ENCODE results near the gene TSC2. TPM values are rescaled to one million over a fixed set of nuclear protein-coding genes. Genes with fewer than 3 reads are reported as not detected.
A peak's percentile ranks its signal among the peaks of the same experiment; 100 is the strongest.

TSC2 gene
- total RNA-seq, 2 donors from 2014 or later: 73.9 to 152 TPM

DNA sequence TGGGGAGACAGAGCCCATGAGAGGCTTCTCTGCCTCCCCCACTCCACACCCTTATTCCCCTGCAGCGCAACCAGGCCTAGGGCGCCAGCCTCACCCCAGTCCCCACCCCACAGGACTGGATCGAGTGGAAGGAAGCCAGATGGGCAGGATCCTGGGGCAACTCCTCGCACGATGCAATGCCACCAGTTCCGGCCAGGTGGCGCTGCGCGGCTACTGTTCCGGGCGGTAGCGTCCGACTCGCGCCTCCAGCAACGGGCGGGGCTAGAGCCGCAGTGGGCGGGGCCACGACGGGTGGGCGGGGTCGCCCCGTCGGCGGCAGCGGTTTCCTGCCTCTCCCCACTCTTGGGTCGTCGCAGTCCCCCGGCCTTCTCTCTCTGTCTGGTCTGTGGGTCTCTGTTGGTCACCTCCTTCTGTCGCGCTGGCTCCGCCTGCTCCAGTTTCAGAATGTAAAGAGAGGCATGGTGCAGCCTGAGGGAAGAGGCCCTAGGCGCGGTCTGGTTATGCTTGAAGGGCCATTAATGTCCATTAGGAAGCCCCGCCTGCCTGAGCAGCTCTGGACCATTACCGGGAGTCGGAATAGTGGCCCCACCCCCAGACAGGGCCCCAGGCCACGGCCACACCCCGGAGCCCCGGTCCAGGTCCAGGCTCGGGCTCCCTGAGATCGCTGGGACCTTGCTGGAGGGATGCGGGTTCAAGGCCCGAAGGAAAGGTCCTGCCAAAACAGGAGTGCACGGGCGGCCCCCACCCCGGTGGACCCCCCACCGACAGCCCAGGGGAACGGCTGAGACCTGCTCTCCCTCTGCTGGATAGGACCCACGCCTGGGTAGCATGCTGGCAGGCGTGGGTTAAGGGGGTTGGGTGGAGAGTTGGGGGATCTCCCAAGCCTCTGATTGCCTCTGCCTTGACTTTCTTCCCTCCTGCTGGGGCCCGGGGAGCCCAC, 24.4 kb upstream of the TSC2 start:
- peak in 2 of 3 donors; percentile 24 to 29 for TF ChIP-seq POLR2A (IDR thresholded peaks at IDR 0.05)
- TF ChIP-seq, protein P1, sequence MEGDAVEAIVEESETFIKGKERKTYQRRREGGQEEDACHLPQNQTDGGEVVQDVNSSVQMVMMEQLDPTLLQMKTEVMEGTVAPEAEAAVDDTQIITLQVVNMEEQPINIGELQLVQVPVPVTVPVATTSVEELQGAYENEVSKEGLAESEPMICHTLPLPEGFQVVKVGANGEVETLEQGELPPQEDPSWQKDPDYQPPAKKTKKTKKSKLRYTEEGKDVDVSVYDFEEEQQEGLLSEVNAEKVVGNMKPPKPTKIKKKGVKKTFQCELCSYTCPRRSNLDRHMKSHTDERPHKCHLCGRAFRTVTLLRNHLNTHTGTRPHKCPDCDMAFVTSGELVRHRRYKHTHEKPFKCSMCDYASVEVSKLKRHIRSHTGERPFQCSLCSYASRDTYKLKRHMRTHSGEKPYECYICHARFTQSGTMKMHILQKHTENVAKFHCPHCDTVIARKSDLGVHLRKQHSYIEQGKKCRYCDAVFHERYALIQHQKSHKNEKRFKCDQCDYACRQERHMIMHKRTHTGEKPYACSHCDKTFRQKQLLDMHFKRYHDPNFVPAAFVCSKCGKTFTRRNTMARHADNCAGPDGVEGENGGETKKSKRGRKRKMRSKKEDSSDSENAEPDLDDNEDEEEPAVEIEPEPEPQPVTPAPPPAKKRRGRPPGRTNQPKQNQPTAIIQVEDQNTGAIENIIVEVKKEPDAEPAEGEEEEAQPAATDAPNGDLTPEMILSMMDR (IDR thresholded peaks at IDR 0.05): peak; percentile 97 to 99 (median 99)
- 5 to 16% methylated on average over 16 to 53 of the region's 53 CpGs for WGBS, 2 donors
- Histone ChIP-seq H3K4me1 (peaks cover 51% of the 10 kb centered on the region), H3K9me3 (no peaks in the 10 kb centered on the region), H3K36me3 (replicated peaks in 1 of 2; ENCODE audit: insufficient read depth in 1 of 2, low read depth in 2 of 2) (no peaks in the 10 kb centered on the region), H3K4me3 (no peak overlapping the region), H3K27ac (peak overlapping the region in 2 of 4 donors; percentile 55 to 58), H3K27me3 (peaks cover 0 to 10% of the 10 kb centered on the region in 2 donors)
- DNase-seq (peak; percentile 93 to 96 (median 95)), ATAC-seq (peak; percentile 91)
- intact Hi-C loops (cut with DNase I): loop anchor here (10.0 kb wide), 1 partner anchor 61 kb away; no protein-coding TSS in a partner anchor

DNA sequence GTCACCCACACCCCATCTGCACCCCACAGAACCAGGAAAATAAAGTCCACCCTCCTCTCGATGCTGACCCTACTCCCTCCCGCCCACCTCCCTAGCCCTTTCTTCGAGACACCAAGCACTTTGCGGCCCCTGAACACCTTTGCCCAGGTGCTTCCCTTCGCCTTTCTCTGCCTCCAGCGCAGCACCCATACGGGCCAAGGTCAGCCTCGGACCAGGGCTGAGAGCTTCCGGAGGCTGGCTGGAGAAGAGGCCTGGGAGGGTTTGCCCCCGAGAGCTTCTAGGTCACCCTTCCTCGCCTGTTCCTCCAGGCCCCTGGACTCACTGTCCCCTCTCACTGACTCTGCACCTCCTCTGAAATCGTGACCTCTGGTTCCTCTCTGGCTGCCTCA, 23.8 kb upstream of the TSC2 start:
- peaks cover 51% of the 10 kb centered on the region for H3K4me1 ChIP-seq

DNA sequence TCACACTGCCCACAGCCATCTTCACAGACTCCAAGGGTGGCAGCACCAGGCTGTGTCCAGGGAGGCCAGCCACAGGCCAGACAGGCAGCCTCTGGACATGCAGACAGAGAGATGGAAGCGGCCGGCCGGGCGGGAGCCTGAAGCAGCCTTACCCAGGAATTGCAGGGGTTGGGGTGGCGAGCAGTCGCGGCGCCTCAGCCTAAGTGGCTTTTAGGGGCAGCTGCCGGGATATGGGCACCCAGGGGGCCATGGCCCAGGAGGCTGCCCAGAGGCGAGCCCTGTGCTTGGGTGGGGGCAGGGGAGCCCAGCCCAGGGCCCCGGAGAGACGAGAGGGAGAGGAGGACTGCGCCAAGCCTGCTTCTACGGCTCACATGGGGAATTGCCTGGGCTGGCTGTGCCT, 22.5 kb upstream of the TSC2 start:
- H3K27me3 ChIP-seq: peaks cover 0 to 5% of the 10 kb centered on the region in 2 donors
- intact Hi-C loops (cut with DNase I): loop anchor here (10.0 kb wide), 1 partner anchor 60 kb away; no protein-coding TSS in a partner anchor
- H3K36me3 ChIP-seq (replicated peaks in 1 of 2; ENCODE audit: insufficient read depth in 1 of 2, low read depth in 2 of 2): no peaks in the 10 kb centered on the region
- DNase-seq: peak in 1 of 4 donors; percentile 13
- no peak for ATAC-seq
- no peak overlapping the region for H3K27ac ChIP-seq
- WGBS, 2 donors: 87 to 100% methylated on average over 1 to 11 of the region's 14 CpGs
- TF ChIP-seq, protein P1 (IDR thresholded peaks at IDR 0.05): no peak
- TF ChIP-seq POLR2A (IDR thresholded peaks at IDR 0.05): no peak
- no peaks in the 10 kb centered on the region for H3K9me3 ChIP-seq
- H3K4me1 ChIP-seq: peaks cover 42% of the 10 kb centered on the region
- H3K4me3 ChIP-seq: no peak overlapping the region

More for the DNA sequence above, 23.8 kb upstream of the TSC2 start:
- TF ChIP-seq, protein P1 (IDR thresholded peaks at IDR 0.05): no peak
- no peak for TF ChIP-seq POLR2A (IDR thresholded peaks at IDR 0.05)
- H3K27ac ChIP-seq: no peak overlapping the region
- no peaks in the 10 kb centered on the region for H3K36me3 ChIP-seq (replicated peaks in 1 of 2; ENCODE audit: insufficient read depth in 1 of 2, low read depth in 2 of 2)
- no peaks in the 10 kb centered on the region for H3K9me3 ChIP-seq
- DNase-seq (no peak), ATAC-seq (no peak)
- intact Hi-C loops (cut with DNase I): loop anchor here (10.0 kb wide), 1 partner anchor 61 kb away; no protein-coding TSS in a partner anchor
- H3K4me3 ChIP-seq: no peak overlapping the region
- 66 to 85% methylated on average over 10 to 12 of the region's 12 CpGs for WGBS, 2 donors
- H3K27me3 ChIP-seq: peaks cover 0 to 7% of the 10 kb centered on the region in 2 donors

DNA sequence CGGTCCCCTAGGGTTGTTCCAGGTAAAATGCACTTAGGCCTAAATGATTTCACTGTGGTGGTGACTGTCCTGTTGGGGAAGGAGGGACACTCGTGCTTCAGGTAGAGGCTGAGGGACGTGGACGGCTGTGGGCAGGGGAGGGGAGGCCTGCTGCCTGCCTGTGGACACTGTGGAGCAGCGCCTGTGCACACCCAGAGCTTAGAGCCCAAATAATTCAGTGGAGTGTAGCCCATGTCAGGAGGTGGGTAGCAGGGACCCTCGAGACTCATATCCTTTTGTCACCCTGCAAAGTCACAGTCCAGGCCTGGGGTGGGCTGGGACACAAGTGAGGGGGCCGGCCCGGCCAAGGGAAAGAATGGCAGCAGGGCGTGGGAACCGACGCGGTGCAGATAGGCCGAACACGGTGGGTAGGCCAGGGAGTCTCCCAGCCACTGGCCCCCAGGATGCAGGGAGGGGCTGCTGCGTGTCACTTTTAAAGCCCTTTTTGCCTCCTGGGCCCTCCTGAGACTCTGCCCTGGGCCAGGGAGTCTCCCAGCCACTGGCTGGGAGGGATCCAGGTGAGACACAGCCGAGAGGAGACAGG, 21.8 kb upstream of the TSC2 start:
- TF ChIP-seq POLR2A (IDR thresholded peaks at IDR 0.05): no peak
- TF ChIP-seq, protein P1 (IDR thresholded peaks at IDR 0.05): no peak
- WGBS, 2 donors: 68% methylated on average over 9 to 16 of the region's 16 CpGs
- Histone ChIP-seq H3K4me1 (peaks cover 36% of the 10 kb centered on the region), H3K4me3 (no peak overlapping the region), H3K9me3 (no peaks in the 10 kb centered on the region), H3K27me3 (peaks cover 0 to under 1% of the 10 kb centered on the region in 2 donors), H3K27ac (peak overlapping the region in 2 of 4 donors; percentile 41 to 45), H3K36me3 (replicated peaks in 1 of 2; ENCODE audit: insufficient read depth in 1 of 2, low read depth in 2 of 2) (no peaks in the 10 kb centered on the region)
- intact Hi-C loops (cut with DNase I): loop anchor here (10.0 kb wide), 1 partner anchor 59 kb away; no protein-coding TSS in a partner anchor
- ATAC-seq (no peak), DNase-seq (no peak)
